Adrenal gland (tissue), 12 donors: ENCODE data around the gene POLD2. TPM values are rescaled to one million over a fixed set of nuclear protein-coding genes. Genes with fewer than 3 reads are reported as not detected.

Source experiments
- DNase-seq, 7 donors: peaks; one replicate each; pipeline ENCODE4 v3.0.0-alpha.2; 2019 to 2020
- H3K27ac ChIP-seq, 5 donors: fragments of 200-600 bp; sonication (generic) in 4 of 5; 1 replicate in 3 of 5; 2 replicates in 2 of 5; pipeline versions ENCODE4 v1.5.1 to v1.8.0; 2016 to 2020; ENCODE audit warnings: mild to moderate bottlenecking in 1 of 5
- H3K27me3 ChIP-seq: fragments of 200-600 bp; 2 replicates; pipeline ENCODE4 v1.8.0; 2021
- H3K36me3 ChIP-seq, 2 donors: fragments of 200-600 bp; replicated peaks in 1 of 2; 1 replicate in 1 of 2; 2 replicates in 1 of 2; pipeline versions ENCODE4 v1.5.1 to v1.8.0; 2018 to 2022
- H3K4me1 ChIP-seq, 2 donors: fragments of 200-600 bp; replicated peaks in 1 of 2; 1 replicate in 1 of 2; 2 replicates in 1 of 2; pipeline versions ENCODE4 v1.5.1 to v1.8.0; 2018 to 2021
- H3K4me3 ChIP-seq, 4 donors: fragments of 200-600 bp; sonication (generic) in 3 of 4; one replicate each; pipeline ENCODE4 v1.5.1; 2016 to 2018
- H3K9me3 ChIP-seq, 3 donors: fragments of 200-600 bp; sonication (generic) in 1 of 3; replicated peaks in 1 of 3; 1 replicate in 2 of 3; 2 replicates in 1 of 3; pipeline versions ENCODE4 v1.5.1 to v1.8.0; 2016 to 2021
- POLR2A ChIP-seq, 2 donors: fragments of 450-650 bp; IDR thresholded peaks; one replicate each; pipeline ENCODE4 v1.6.1; 2017; ENCODE audit warnings: antibody characterized with exemption in 2 of 2, mild to moderate bottlenecking in 2 of 2, moderate library complexity in 1 of 2
- WGBS, 4 donors: extraction: QIAGEN DNeasy Blood & Tissue Kit in 2 of 4; methylation state at CpG; one replicate each; pipeline versions ENCODE4 v1.1.5 to v1.1.7; 2013 to 2017; 5-methylcytosine and 5-hydroxymethylcytosine counted together
- intact Hi-C, 2 donors: fragments of 100-400 bp; cut with DNase I; formaldehyde crosslinking; loops; one replicate each; pipeline versions ENCODE4 v1.14.1 to v1.15.0; 2022 to 2023
- polyA plus RNA-seq, 3 donors: library from polyadenylated mRNA; stranded (reverse); fragments of 200-250 nt in 2 of 3; fragments of 350-450 nt in 1 of 3; fragmentation: Illumina TruSeq in 1 of 3; extraction: RNeasy Lipid Tissue Mini Kit (QIAGEN cat#74804) in 1 of 3; gene quantifications; one replicate each; pipeline ENCODE4 v1.2.3, GENCODE V29; 2013 to 2014
- total RNA-seq, 9 donors: library from RNA; depleted of rRNA in 4 of 9; stranded (reverse); fragments of >200 nt in 4 of 9; fragments of 120-200 nt in 1 of 9; fragmentation: NEBNext Ultra II Directional in 1 of 9; extraction: Animal tissue kit (Norgen Biotek cat#: 25700) in 1 of 9; gene quantifications; one replicate each; pipeline versions ENCODE4 v1.1.0 to v1.2.4, GENCODE V29; 2013 to 2023
- TF ChIP-seq, protein P1 (sequence below), 6 experiments: fragments of 450-650 bp in 4 of 6; fragments of 200-600 bp in 2 of 6; sonication (generic) in 1 of 6; IDR thresholded peaks; 1 replicate in 5 of 6; 2 replicates in 1 of 6; pipeline versions ENCODE4 v1.5.1 to v1.8.0; 2016 to 2021; ENCODE audit warnings: antibody characterized with exemption in 6 of 6, mild to moderate bottlenecking in 2 of 6, moderate library complexity in 1 of 6
- donor health status: healthy with polysubstance abuse.
- donor health status: Bipolar disorder and iron deficiency.
- donor health status: DM: yes; HTN: yes; CAD: no.
- donor health status: DM: no; HTN: no; CAD: no.
- donor health status: DM: no; HTN: no; CAD: no.
- donor health status: DM: yes; HTN: yes; CAD: no.

The POLD2 gene
- total and polyA plus RNA-seq, 12 donors, result 47.5 to 127 (median 78.1) TPM

DNA sequence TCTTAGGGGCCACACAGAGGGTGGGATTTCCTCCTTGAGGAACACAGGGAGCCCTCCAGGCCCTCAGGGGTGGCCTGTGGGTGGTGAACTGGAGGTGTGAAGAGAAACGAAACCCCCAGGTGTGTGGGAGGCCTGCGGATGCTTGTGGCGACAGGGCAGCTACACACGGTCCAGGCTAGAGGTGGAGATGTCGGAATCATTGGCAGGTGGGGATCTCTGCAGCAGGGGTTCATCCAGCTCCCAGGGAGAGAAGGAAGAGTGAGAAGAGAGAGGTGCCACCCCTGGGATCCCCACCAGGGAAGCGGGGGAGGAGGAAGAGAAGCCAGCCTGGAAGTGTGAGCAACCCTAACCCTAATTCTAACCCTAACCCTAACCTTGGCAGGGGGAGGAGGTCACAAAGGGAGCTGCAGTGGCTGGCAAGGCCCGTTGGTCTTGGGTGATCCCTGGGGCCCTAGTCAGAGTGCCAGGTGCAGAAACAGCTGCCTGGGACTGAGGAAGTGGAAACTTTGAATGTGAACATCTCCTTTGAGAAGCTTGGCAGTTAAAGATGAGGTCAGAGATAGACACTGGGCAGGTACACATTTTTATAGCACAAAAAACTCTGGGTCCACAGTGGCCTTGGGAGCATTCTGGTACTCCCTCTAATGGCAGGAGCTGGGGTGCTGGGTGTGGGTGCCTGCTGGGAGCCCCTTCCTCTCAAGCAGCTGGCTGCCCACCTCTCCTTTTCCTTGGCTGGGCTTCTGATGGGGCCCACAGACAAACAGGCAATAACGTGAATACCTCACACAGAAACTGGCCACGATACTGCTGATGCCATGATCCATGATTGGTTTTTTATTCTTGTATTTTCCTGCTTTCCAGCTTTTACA, 26.1 kb downstream of the POLD2 start:
- H3K27ac ChIP-seq, result no peak overlapping the region
- intact Hi-C loops, result no loop called here
- 81 to 86% (median 85%) methylated on average over 8 to 9 of the region's 9 CpGs for WGBS, 4 donors

DNA sequence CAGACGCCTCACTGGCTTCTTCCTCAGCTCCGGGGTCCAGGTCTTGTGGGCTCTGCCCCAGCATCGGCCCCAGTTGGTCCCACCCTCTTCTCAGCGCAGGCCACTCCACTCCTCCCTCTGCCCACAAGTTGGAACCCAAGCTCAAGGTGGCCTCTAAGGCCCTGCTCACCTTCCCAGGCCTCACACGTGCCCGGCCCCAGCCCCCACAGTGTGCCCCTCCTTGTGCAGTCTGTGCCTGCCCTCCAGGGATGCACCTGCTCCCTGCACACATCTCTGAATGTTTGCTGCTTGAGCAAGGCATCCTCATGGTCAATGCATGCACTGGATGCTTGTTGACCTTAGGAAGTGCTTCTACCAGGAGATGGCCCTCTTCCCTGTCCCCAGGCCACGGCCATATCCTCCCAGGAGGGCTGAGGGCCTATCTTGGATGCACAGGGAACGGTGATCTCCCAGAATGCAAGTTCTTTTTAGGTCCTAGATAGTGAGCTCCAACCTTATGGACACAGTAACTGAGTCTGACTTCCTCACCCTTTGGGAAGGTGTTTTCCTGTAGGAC, 26.9 kb downstream of the POLD2 start:
- Histone ChIP-seq H3K36me3 (no peaks in the 10 kb centered on the region), H3K4me1 (no peaks in the 10 kb centered on the region), H3K27me3 (no peaks in the 10 kb centered on the region), H3K27ac (no peak overlapping the region), H3K9me3 (no peaks in the 10 kb centered on the region), H3K4me3 (no peak overlapping the region)
- TF ChIP-seq, protein P1, sequence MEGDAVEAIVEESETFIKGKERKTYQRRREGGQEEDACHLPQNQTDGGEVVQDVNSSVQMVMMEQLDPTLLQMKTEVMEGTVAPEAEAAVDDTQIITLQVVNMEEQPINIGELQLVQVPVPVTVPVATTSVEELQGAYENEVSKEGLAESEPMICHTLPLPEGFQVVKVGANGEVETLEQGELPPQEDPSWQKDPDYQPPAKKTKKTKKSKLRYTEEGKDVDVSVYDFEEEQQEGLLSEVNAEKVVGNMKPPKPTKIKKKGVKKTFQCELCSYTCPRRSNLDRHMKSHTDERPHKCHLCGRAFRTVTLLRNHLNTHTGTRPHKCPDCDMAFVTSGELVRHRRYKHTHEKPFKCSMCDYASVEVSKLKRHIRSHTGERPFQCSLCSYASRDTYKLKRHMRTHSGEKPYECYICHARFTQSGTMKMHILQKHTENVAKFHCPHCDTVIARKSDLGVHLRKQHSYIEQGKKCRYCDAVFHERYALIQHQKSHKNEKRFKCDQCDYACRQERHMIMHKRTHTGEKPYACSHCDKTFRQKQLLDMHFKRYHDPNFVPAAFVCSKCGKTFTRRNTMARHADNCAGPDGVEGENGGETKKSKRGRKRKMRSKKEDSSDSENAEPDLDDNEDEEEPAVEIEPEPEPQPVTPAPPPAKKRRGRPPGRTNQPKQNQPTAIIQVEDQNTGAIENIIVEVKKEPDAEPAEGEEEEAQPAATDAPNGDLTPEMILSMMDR (IDR thresholded peaks at IDR 0.05), result no peak
- TF ChIP-seq POLR2A (IDR thresholded peaks at IDR 0.05), result no peak
- WGBS, 4 donors, result 81 to 98% (median 84%) methylated on average over 5 to 8 of the region's 8 CpGs
- no peak for DNase-seq
- intact Hi-C loops, result no loop called here

More for the DNA sequence above, 26.1 kb downstream of the POLD2 start:
- TF ChIP-seq POLR2A (IDR thresholded peaks at IDR 0.05), result no peak
- TF ChIP-seq, protein P1 (IDR thresholded peaks at IDR 0.05), result no peak
- Histone ChIP-seq H3K4me3 (no peak overlapping the region), H3K9me3 (no peaks in the 10 kb centered on the region), H3K4me1 (no peaks in the 10 kb centered on the region), H3K36me3 (no peaks in the 10 kb centered on the region), H3K27me3 (no peaks in the 10 kb centered on the region)
- no peak for DNase-seq

- Histone ChIP-seq H3K4me3 (no peak overlapping the region), H3K27me3 (no peaks in the 10 kb centered on the region), H3K27ac (peak overlapping the region in 2 of 5 donors; percentile 58 to 61), H3K36me3 (no peaks in the 10 kb centered on the region), H3K9me3 (no peaks in the 10 kb centered on the region), H3K4me1 (no peaks in the 10 kb centered on the region)
- 87 to 98% (median 90%) methylated on average over 3 of the region's 3 CpGs for WGBS, 4 donors
- intact Hi-C loops, result no loop called here
- no peak for DNase-seq
- TF ChIP-seq POLR2A (IDR thresholded peaks at IDR 0.05), result no peak
- TF ChIP-seq, protein P1 (IDR thresholded peaks at IDR 0.05), result no peak
These were observed 27.6 kb downstream of the POLD2 start for GRCh38 chr7:44095781-44096180.

GRCh38 chr7:44094883-44095592, 28.3 kb downstream of the POLD2 start:
- DNase-seq, result no peak
- TF ChIP-seq, protein P1 (IDR thresholded peaks at IDR 0.05), result no peak
- TF ChIP-seq POLR2A (IDR thresholded peaks at IDR 0.05), result no peak
- no peaks in the 10 kb centered on the region for H3K4me1 ChIP-seq
- no peaks in the 10 kb centered on the region for H3K27me3 ChIP-seq
- no peaks in the 10 kb centered on the region for H3K9me3 ChIP-seq
- no peak overlapping the region for H3K4me3 ChIP-seq
- WGBS, 4 donors, result 57 to 78% (median 76%) methylated on average over 2 of the region's 2 CpGs
- intact Hi-C loops, result no loop called here
- peak overlapping the region in 3 of 5 donors; percentile 30 to 61 (median 58) for H3K27ac ChIP-seq
- no peaks in the 10 kb centered on the region for H3K36me3 ChIP-seq
